GM19193 (cell line): ENCODE results near the gene NAB2.

Experiments
- POLR2A ChIP-seq: IDR thresholded peaks from 4 replicates; pipeline ENCODE4 v1.6.1; 2011; ENCODE audit not compliant: insufficient read depth, insufficient read length; ENCODE audit errors: extremely low read depth

The NAB2 gene

GRCh38 chr12:57129321-57129842 lies 40.5 kb downstream of the NAB2 start:
- no peak for TF ChIP-seq POLR2A

GRCh38 chr12:57129889-57130288 lies 41.0 kb downstream of the NAB2 start:
- TF ChIP-seq POLR2A = no peak

- no peak for TF ChIP-seq POLR2A
Measured at GRCh38 chr12:57130941-57131340, 42.0 kb downstream of the NAB2 start.

GRCh38 chr12:57131896-57132744 lies 43.2 kb downstream of the NAB2 start:
- TF ChIP-seq POLR2A = no peak

GRCh38 chr12:57133013-57133569 lies 44.2 kb downstream of the NAB2 start:
- no peak for TF ChIP-seq POLR2A

- no peak for TF ChIP-seq POLR2A
Measured at GRCh38 chr12:57133916-57134315, 45.0 kb downstream of the NAB2 start.

- no peak for TF ChIP-seq POLR2A
Measured at GRCh38 chr12:57134949-57135348, 46.0 kb downstream of the NAB2 start.

GRCh38 chr12:57135527-57136326 lies 46.8 kb downstream of the NAB2 start:
- TF ChIP-seq POLR2A = no peak

- TF ChIP-seq POLR2A = no peak
Measured at GRCh38 chr12:57138526-57139272, 49.8 kb downstream of the NAB2 start.

GRCh38 chr12:57139796-57140649 lies 51.1 kb downstream of the NAB2 start:
- TF ChIP-seq POLR2A = no peak

- TF ChIP-seq POLR2A = no peak
Measured at GRCh38 chr12:57141249-57141648, 52.3 kb downstream of the NAB2 start.

- TF ChIP-seq POLR2A = no peak
Measured at GRCh38 chr12:57142121-57142520, 53.2 kb downstream of the NAB2 start.

- TF ChIP-seq POLR2A = no peak
Measured at GRCh38 chr12:57142727-57143126, 53.8 kb downstream of the NAB2 start.

GRCh38 chr12:57143454-57143853 lies 54.5 kb downstream of the NAB2 start:
- TF ChIP-seq POLR2A = no peak
